SIG-M5 treated with dmso at 0.1 percent for 504 hours (cell line): ENCODE measurements around the gene TMEM87B.
"Not testable (repeated sequence)": the region's sequence is repeated elsewhere in the genome, so short reads cannot be mapped to it uniquely, and the experiment has no call there.

Source experiments
- DNase-seq: peaks from one replicate; lab custom pipeline; 2025; ENCODE audit not compliant: unreplicated experiment; lab: John Stamatoyannopoulos, UW

TMEM87B gene

DNA sequence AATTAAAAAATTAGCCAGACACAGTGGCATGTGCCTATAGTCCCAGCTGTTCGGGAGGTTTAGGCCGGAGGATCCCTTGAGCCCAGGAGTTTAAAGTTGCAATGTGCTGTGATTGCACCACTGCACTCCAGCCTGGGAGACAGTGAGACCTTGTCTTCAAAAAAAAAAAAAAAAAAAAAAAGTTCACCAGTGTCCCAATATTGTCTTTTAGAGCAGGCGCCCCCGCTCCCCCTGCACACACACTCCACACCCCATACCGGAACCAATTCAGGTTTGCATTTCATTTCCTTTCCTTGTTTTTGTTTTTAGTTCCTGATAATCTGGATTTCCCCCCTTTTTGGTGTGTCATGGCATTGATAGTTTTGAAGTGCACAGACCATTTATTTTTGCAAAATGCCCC, 10.4 kb downstream of the TMEM87B start:
- no peak for DNase-seq

DNA sequence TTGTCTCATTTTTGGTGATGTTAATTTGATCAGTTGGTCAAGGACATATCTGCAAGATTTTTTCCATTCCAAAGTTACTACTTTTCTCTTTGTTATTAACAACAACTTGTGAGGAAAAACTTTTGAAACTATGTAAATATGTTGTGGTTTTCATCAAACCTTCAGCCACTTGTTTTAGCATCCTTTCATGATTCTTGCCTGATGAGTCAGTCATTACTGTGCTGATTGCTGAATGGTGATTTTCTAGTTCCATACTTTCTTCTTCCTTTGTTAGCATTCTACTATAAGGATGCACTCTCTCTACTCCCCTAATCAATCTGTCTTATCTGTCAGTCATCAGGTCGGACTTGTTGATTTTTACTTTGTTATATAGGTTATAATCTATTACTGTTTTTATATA, 10.9 kb downstream of the TMEM87B start:
- DNase-seq = no peak

DNA sequence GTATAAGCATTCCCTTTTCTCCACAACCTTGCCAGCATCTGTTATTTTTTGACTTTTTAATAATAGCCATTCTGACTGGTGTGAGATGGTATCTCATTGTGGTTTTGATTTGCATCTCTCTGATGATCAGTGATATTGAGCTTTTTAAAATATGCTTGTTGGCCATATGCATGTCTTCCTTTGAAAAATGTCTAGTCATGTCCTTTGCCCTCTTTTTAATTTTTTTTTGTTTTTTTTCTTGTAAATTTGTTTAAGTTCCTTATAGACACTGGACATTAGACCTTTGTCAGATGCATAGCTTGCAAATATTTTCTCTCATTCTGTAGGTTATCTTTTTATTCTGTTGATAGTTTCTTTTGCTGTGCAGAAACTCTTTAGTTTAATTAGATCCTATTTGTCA, 14.7 kb downstream of the TMEM87B start:
- DNase-seq = not testable (repeated sequence)

DNA sequence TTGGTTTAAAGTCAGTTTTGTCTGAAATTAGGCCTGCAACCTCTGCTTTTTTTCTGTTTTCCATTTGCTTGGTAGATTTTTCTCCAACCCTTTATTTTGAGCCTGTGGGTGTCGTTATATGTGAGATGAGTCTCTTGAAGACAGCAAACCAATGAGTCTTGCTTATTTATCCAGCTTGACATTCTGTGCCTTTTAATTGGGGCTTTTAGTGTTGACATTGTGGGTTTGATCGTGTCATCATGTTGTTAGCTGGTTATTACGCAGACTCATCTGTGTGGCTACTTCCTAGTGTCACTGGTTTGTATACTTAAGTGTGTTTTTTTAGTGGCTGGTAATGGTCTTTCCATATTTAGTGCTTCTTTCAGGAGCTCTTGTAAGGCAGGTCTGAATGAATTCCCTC, 18.8 kb downstream of the TMEM87B start:
- DNase-seq = no peak

DNA sequence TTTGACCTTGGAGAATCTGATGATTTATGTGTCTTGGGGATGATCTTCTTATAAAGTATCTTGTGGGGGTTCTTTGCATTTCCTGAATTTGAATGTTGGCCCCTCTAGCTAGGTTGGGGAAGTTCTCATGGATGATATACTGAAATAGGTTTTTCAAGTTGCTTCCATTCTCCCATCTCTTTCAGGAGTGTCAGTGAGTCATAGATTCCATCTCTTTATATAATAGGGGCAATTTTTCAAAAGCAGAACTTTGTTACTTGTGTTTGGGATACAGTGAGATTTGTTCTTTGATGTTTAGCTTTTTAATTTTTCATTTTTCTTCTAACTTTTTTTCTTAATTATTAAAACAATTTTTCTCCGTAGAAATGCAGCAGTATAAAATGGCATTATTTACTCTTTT, 19.4 kb downstream of the TMEM87B start:
- DNase-seq = no peak

DNA sequence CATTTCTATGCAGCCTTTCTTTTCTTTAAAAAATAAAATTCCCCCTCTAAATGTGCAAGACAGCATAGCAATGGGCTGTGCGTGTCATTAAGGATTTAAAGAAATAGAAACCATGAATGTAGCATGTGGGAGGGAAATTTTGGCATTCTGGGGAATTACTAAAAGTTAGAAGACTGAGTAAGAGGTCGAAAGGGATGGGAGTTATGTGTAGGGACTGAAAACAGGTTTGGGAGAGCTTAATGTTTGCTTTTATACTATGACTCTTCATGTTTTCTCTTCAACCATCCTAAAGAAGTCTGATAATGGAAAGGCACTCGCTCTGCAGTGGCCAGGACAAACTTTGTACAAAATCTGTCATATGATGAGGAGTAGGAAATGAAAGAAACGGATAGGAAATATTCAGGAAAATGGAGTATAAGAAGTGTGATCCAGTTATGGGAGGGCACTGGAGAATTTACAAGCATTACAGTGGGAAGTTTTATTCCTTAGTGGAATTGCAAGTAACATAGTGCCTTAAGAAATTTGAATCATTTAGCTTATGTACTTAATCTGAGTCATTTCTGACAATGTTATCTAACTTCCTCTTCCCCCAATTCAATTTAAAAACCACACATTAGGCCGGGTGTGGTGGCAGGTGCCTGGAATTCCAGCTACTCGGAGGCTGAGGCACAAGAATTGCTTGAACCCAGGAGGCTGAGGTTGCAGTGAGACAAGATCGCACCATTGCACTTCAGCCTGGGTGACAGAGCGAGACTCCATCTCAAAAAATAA, 20.6 kb downstream of the TMEM87B start:
- DNase-seq = no peak

DNA sequence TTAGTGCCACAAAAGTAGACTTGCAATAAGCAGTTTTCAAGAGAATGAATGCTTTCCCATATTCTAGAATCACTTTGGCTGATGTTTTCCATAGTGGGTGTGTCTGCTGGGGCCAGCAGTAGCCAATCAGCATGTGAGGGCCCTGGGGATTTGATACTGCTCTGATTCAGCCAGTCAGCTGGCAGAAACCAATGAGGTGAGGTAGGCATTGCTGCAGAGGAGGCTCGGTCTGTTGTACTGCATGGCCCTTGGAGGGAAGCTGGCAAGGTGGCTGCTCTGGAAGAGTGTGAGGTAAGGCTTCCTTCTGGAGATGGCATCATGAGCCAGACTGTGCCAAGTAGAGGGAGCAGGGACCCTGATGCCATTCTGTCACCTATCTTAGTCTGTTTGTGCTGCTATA, 22.7 kb downstream of the TMEM87B start:
- DNase-seq = no peak

DNA sequence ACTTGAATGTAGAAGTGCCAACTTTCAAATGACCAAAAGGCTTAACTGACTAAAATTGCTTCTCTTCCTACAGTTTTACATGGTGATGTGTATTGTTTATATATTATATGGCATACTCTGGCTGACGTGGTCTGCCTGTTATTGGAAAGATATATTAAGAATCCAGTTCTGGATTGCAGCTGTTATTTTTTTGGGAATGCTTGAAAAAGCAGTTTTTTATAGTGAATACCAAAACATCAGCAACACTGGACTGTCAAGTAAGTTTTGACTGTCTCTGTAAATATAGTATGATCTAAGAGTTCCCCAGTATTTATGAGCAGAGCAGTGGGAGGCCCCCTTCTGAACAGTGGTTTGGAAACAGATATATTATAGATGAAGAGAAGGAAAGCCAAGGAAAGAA, 26.2 kb downstream of the TMEM87B start:
- DNase-seq = no peak

DNA sequence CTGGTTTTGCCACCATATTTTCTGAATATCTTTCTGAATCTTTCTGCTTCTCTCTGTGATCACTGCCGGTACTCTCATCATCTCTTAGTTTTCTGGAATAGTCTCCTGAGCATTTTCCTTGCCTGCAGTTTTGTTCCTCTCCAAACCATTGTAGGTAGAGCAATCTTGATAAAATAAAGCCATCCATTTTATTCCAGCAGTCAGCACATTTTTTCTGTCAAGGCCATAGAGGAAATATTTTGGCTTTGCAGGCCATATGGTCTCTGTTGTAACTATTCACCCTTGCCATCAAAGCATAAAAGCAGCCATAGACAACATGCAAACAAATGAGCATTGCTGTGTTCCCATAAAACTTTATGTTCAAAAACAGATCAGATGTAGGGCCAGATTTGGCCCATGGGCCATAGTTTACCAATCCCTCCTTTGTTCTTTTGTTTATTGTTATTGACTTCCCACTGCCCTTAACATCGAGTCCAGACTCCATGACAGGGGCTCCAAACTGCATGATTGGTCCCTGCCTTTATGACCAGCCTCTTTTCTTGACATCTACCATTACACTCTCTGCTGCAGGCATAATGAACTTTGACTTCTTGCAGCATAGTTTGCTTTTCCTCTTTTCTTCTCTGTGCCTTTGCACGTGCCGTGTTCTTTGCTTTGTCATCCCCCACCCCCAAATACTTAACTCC, 29.8 kb downstream of the TMEM87B start:
- no peak for DNase-seq

DNA sequence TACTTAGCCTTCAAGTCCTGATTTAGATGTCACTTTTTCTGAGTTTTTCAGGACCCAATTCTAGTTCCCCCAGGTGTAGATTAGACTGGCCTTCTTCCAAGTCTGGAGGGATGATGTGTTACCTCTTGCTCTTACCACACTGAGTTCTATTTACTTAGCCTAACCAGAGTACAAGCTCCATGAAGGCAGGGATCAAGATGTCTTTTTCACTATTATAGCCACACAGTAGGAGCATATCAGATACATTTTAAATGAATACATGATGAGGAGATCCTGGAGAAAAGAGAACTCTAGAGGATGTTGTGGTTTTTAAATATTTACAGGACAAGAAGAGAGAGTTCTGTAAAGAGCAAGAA, 30.3 kb downstream of the TMEM87B start:
- DNase-seq = no peak

DNA sequence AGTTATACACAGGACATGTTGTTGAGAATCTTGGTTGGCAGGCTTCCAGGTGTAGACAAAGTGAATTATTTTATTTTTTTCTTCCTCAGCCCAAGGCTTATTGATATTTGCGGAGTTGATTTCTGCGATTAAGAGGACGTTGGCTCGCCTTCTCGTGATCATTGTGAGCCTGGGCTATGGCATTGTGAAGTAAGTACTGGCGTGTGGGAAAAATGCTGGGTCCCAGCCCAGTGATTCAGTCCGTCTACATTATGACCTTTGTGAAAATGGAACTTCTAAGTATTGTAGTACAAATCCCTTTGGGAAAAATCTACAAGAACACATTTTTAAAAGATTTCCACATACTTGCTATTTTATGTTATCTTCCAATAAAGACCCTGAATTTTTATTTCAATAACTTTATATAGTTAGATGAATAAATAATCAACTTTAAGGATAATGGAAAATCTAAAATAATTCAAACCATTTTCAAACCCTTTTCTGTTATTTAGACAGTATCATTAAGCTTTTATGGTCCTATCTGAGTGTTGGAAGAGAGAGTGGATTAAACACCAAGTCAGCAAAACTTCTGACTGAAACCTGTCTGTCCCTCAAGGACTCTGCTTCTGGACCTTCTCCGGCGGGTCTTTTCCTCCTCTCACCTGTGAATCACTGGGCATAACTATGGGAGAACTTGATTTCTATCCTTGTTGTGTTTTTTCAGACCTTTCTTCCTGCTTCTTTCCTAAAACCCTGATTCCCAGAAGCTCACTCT, 31.0 kb downstream of the TMEM87B start:
- DNase-seq = no peak

DNA sequence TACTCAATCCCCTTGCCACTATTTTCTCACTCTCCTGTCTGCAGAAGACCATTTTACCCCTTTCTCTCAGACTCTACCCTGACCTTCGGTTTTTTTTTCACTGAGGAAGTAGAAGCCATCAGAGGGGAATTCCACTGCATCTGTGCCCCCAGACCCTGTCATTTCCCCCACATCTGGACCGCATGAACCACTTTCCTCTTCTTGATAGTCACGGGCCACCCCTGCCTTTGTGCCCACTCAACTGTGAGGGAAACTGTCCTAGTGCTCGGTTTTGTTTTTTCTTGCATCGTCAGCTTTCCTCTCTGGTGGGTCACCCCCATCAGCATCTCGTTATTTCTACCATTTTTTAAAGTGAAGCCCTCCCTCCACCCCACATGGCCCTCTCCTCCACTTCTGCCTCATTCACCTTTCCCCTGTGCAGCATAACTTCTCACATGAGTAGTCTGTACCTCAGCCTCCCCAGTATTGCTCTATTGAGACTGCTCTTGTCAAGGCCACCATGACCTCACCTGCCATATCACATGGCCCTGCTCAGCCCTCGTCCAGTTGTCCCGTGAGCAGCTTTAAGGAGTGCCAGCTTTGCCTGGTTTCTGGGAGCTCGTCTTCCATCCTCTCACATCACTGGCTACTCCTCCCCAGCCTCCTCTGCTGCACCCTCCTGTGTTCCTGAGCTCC, 32.4 kb downstream of the TMEM87B start:
- DNase-seq = no peak

DNA sequence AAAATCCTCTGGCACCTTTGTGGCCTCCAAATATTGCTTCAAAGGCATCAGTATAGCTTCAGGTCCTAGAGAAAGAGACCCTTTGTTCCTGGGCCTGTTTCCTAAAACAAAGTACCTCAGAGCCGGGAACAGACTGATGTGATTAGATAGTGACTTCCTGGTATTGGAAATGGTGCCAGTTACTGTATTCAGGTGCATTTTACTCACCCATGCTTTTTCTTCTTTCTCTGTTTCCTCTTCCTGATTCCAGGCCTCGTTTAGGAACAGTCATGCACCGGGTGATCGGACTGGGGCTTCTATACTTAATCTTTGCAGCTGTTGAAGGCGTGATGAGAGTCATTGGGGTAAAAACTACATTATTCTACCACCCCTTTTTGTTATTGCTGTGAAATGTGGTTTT, 34.3 kb downstream of the TMEM87B start:
- no peak for DNase-seq

DNA sequence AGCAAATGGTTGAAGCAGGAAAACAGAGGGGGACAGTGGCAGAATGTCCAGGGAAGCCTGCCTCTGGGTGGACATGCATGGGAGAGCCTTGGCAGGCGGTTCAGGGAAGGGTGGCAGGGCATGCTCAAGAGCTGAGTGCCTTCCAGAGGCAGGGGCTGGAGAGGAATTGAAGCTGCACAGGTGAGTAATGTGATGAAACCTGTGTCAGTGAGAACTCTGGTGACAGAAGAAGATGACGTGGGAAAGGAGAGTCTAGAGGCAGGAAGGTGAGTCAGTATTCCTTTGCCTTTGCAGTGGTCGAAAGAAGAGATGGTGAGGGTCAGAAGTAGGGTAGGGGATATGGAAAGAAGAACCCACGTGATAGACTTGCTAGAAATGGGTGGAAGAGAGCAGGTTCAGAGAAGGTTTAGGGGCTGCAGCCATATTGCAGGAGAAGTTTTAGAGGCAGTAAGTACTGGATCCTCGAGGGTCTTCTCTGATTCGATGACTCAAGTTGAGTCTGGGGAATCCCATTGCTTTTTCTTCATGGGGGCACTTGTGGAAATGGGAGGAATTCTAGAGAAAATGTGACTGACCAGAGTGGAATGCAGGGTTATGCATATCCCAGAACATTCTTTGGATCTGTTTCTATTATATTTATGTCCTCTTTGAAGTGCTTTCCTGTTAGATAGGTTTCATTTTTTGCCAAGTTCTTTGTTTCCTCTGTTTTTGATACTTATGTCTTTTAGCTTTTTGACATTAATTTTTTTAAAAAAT, 37.4 kb downstream of the TMEM87B start:
- no peak for DNase-seq

DNA sequence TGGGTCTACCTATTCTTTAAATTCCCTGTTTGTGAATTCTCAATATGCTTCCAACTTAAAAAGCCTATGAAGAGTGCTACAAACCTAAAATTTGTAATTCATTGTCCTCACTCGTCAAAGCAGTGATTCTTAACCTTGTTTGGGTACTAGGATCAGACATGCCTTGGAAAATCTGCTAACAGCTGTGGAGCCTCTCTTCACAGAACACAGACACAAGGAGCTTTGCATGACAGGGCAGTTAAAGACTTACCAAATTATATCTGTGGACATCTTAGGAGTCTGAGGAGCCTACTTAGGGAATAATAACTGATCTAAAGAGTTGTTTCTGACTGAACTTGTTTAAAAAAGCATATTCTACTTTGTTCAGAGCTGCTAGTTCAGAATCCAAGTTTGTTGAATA, 38.1 kb downstream of the TMEM87B start:
- no peak for DNase-seq

DNA sequence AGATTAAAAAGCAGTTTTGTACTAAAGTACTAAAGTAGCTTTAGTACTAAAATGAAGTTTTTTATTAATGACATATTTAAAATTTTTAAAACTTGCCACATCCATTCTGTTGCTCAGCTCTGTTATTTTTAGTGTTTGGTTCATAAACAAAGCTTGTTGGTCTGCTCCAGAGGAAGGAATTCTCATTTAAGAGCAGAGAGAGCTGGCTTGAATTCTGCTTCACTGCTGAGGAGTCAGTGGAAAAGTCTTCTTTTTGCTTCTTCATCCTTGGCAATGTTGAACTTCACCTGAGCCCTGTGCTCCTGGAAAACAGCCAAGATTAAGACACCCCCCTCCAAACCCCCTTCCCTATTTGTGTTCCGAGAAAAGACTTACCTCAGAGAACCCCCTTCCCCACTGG, 40.6 kb downstream of the TMEM87B start:
- no peak for DNase-seq

DNA sequence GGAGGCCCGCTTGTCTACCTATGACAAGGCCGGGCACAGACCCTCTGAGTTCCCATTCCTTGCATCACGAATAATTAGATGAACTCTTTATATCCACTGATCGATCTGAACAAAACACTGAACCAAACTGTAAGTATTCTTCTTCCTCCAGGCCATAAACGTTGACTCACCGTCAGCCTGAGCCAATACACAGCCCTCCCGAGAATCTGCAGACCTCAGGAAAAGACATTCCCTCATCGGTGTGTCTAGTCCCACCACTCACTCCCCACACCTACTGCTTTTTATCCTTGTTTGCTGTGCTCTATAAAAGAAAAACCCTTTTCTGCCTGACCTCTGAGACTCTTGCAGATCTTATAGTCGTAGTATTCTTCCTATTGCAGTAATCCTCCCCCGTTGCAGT, 41.0 kb downstream of the TMEM87B start:
- no peak for DNase-seq

DNA sequence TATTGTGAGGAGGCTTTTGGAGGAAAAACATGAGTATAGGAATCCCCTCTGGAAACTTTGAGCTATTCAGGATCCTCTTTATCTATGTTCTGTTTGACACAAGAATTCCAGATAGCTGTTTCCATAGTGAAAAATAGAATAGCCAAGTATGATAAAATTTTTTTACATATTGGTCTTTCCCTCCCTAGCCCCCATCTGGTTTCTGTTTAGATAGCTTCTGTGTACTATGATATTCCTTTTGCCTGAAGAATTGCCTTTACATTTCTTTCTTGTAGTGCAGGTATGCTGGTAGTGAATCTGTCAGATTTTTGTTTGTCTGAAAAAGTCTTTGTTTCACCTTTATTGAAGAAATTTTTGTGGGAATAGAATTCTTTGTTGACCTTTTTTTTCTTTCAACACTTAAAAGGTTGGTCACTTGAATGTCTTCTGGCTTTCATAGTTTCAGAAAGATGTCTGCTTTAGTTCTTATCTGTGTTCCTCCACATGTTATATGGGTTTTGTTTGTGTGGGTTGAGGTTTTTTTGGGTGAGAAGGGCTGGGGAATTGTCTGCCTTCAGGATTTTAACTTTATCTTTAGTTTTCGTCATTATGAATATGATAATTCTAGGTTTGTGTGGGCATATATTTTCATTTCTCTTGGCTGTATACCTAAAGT, 53.2 kb downstream of the TMEM87B start:
- no peak for DNase-seq

DNA sequence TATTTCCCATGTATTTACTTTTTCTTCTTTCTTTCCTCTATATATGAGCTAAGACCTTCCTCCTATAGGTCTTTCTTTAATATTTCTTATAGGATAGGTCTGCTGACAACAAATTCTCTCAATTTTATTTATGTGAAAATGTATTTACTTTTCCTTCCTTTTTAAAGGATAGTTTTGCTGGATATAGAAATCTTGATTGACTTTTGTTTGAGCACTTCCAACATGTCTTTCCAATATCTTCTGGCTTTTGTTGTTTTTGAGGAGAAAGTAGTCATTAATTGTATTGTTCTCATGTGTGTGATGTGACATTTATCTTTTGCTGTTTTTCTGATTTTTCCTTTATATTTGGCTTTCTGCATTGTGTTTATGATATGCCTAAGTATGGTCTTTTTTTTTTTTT, 54.2 kb downstream of the TMEM87B start:
- no peak for DNase-seq

DNA sequence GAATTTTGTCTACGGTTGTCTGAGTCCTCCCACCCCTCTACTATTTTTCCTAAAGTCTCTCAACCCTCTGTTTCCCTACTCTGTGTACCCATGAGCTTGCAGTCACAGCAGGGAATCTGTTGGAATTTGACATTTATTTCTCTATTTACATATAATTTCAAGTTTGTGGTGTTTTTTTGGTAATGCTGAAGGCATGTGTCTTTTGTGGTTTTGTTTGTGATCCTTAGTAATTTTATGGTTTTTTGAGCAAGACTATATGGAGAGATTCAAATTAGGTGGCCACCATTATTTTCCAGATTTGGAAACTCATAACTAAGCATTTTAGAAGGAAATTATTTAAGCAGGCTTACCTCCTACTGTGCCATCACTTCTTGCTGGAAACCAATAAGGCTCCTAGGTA, 55.9 kb downstream of the TMEM87B start:
- DNase-seq = no peak
